HepG2 (cell line): Measurements from ENCODE around the gene RESP18. TPM values are rescaled to one million over a fixed set of nuclear protein-coding genes. Genes with fewer than 3 reads are reported as not detected.
A peak's percentile ranks its signal among the peaks of the same experiment; 100 is the strongest.

Experiments used
- ATAC-seq: fragments of 200-7000 bp; cut with Tn5 transposase; 3 replicates; pipeline ENCODE4 v1.9.1; 2020; ENCODE audit warnings: mild to moderate bottlenecking, moderate library complexity
- BruUV-seq: library from RNA; stranded (reverse); fragments of 400-500 nt; replicated peaks from 2 replicates; lab custom pipeline; 2021; lab: Mats Ljungman, UMichigan
- CTCF ChIA-PET: fragments of 300-600 bp; formaldehyde crosslinking; extraction: SDS; loops from one replicate; lab custom pipeline; 2021; ENCODE audit warnings: low total read pairs, inconsistent platforms, low intra/inter-chr PET ratio; lab: Yijun Ruan, JAX
- POLR2A ChIA-PET: fragments of 350-600 bp; sonication (Branson Sonifier 250); formaldehyde crosslinking; loops from one replicate; lab custom pipeline; 2020; ENCODE audit warnings: antibody characterized with exemption, inconsistent platforms; lab: Yijun Ruan, JAX
- DNase-seq: peaks from one replicate; pipeline ENCODE4 v3.0.0-alpha.2; 2015; ENCODE audit warnings: low spot score
- FAIRE-seq: peaks from 3 replicates; lab custom pipeline; 2011; peaks lifted over from hg19 to GRCh38; lab: Jason Lieb, UNC
- H2AFZ ChIP-seq: one replicate; pipeline ENCODE4 v1.6.1; 2011; ENCODE audit warnings: low read length, inconsistent platforms
- H3K27ac ChIP-seq: fragments of 300-600 bp; 3 replicates; pipeline ENCODE4 v1.8.0; 2011; ENCODE audit warnings: mixed run types, mild to moderate bottlenecking, mixed read lengths, low read length, inconsistent platforms; ENCODE audit not compliant: insufficient read depth; ENCODE audit errors: extremely low read length
- H3K27me3 ChIP-seq, 2 experiments: fragments of 200-600 bp in 1 of 2; 2 replicates in 1 of 2; 3 replicates in 1 of 2; pipeline versions ENCODE4 v1.6.0 to v1.8.0; 2011; ENCODE audit warnings: low read length in 2 of 2, mild to moderate bottlenecking in 2 of 2, moderate library complexity in 2 of 2, inconsistent platforms in 1 of 2; ENCODE audit not compliant: insufficient read depth in 2 of 2, control insufficient read depth in 1 of 2
- H3K36me3 ChIP-seq, 2 experiments: fragments of 200-600 bp in 1 of 2; replicated peaks in 1 of 2; 2 replicates in 1 of 2; 3 replicates in 1 of 2; pipeline versions ENCODE4 v1.5.1 to v1.8.0; 2011; ENCODE audit warnings: low read length in 2 of 2, inconsistent platforms in 1 of 2; ENCODE audit not compliant: insufficient read depth in 2 of 2, control insufficient read depth in 1 of 2
- H3K4me1 ChIP-seq: 2 replicates; pipeline ENCODE4 v1.5.1; 2012; ENCODE audit warnings: low read length, inconsistent platforms; ENCODE audit not compliant: insufficient read depth
- H3K4me2 ChIP-seq: 2 replicates; pipeline ENCODE4 v1.6.0; 2011; ENCODE audit warnings: low read depth, low read length, inconsistent platforms
- H3K4me3 ChIP-seq, 3 experiments: fragments of 200-600 bp in 1 of 3; sonication (generic), shearing (Covaris generic) in 1 of 3; replicated peaks in 1 of 3; 2 replicates each; pipeline ENCODE4 v1.5.1; 2011 to 2016; ENCODE audit warnings: low read length in 3 of 3, inconsistent platforms in 2 of 3, low read depth in 2 of 3, mild to moderate bottlenecking in 2 of 3, control low read depth in 1 of 3, mixed read lengths in 1 of 3; ENCODE audit not compliant: insufficient read depth in 1 of 3
- H3K79me2 ChIP-seq: one replicate; pipeline ENCODE4 v1.6.1; 2011; ENCODE audit warnings: low read length, inconsistent platforms; ENCODE audit not compliant: insufficient read depth
- H3K9ac ChIP-seq: 2 replicates; pipeline ENCODE4 v1.6.0; 2011; ENCODE audit warnings: mild to moderate bottlenecking, low read depth, low read length, inconsistent platforms; ENCODE audit not compliant: insufficient read depth
- H3K9me3 ChIP-seq: 2 replicates; pipeline ENCODE4 v1.5.1; 2012; ENCODE audit warnings: mild to moderate bottlenecking, low read length
- H4K20me1 ChIP-seq: 2 replicates; pipeline ENCODE4 v1.6.0; 2011; ENCODE audit warnings: inconsistent platforms, mild to moderate bottlenecking, low read length, moderate library complexity; ENCODE audit not compliant: insufficient read depth
- GTF3A ChIP-seq: sonication (generic); formaldehyde crosslinking; conservative IDR thresholded peaks from 2 replicates; pipeline ENCODE4 v1.4.0; 2020; ENCODE audit warnings: mild to moderate bottlenecking, missing genetic modification reagents
- KLF16 ChIP-seq, 2 experiments: sonication (generic) in 1 of 2; formaldehyde crosslinking in 1 of 2; IDR thresholded peaks; 2 replicates each; pipeline versions ENCODE4 v1.6.1 to v1.8.0; 2016 to 2023; ENCODE audit warnings: missing genetic modification reagents in 2 of 2, missing compliant biosample characterization in 1 of 2
- SIN3A ChIP-seq: IDR thresholded peaks from 2 replicates; pipeline ENCODE4 v1.6.1; 2011; ENCODE audit warnings: low read depth, mild to moderate bottlenecking, control low read depth, low read length, borderline replicate concordance
- ZBTB8A ChIP-seq: sonication (generic); formaldehyde crosslinking; IDR thresholded peaks from 2 replicates; pipeline ENCODE4 v1.4.0; 2020; ENCODE audit warnings: mild to moderate bottlenecking, low read depth, missing genetic modification reagents, borderline replicate concordance
- ZNF136 ChIP-seq: sonication (generic); formaldehyde crosslinking; IDR thresholded peaks from 2 replicates; pipeline ENCODE4 v1.8.1; 2022; ENCODE audit warnings: low read depth, mild to moderate bottlenecking, moderate library complexity, missing genetic modification reagents
- ZNF501 ChIP-seq: sonication (generic); formaldehyde crosslinking; IDR thresholded peaks from 2 replicates; pipeline ENCODE4 v1.5.1; 2020; ENCODE audit warnings: mild to moderate bottlenecking, moderate library complexity, missing genetic modification reagents
- ZNF547 ChIP-seq: sonication (generic); formaldehyde crosslinking; IDR thresholded peaks from 2 replicates; pipeline ENCODE4 v1.5.1; 2020; ENCODE audit warnings: mild to moderate bottlenecking, missing genetic modification reagents
- ZNF598 ChIP-seq: sonication (generic); formaldehyde crosslinking; IDR thresholded peaks from 2 replicates; pipeline ENCODE4 v1.5.1; 2020; ENCODE audit warnings: mild to moderate bottlenecking, missing genetic modification reagents, borderline replicate concordance
- ZNF691 ChIP-seq: sonication (generic); formaldehyde crosslinking; IDR thresholded peaks from 2 replicates; pipeline ENCODE4 v1.4.0; 2020; ENCODE audit warnings: missing genetic modification reagents, low read depth, mild to moderate bottlenecking, borderline replicate concordance
- WGBS: methylation state at CpG from one replicate; pipeline ENCODE4 v1.1.6; 2017; ENCODE audit warnings: low lambda C conversion rate; 5-methylcytosine and 5-hydroxymethylcytosine counted together
- in situ Hi-C: cut with HindIII; loops from 2 replicates; pipeline ENCODE4 v1.10.0; 2017; ENCODE audit warnings: low pct_unique_long_range_greater_than_20kb; ENCODE audit not compliant: extremely low pct_ligation_motif_present
- intact Hi-C: fragments of 100-400 bp; cut with micrococcal nuclease; formaldehyde crosslinking; loops from one replicate; pipeline ENCODE4 v1.10.0; 2022; ENCODE audit not compliant: unreplicated experiment
- polyA plus RNA-seq, 8 experiments: library from polyadenylated mRNA; depleted of rRNA in 3 of 8; stranded (reverse) in 7 of 8; unstranded in 1 of 8; fragments of >200 nt; fragmentation: Illumina TruSeq in 4 of 8; extraction: Trizol in 4 of 8; gene quantifications; 2 replicates each; pipeline versions ENCODE4 v1.2.1 to v1.2.3, GENCODE V29; 2011 to 2016; ENCODE audit warnings: low read depth in 4 of 8, missing spikeins in 1 of 8, mixed read lengths in 1 of 8; ENCODE audit not compliant: insufficient read depth in 1 of 8
- total RNA-seq, 5 experiments: library from RNA; depleted of rRNA; stranded (reverse); fragments of >200 nt; fragmentation: Illumina TruSeq; extraction: Trizol; gene quantifications; 2 replicates each; pipeline ENCODE4 v1.2.3, GENCODE V29; 2016; ENCODE audit warnings: low read depth in 1 of 5

The RESP18 gene
- total and polyA plus RNA-seq, 2 of the 13 experiments (the other 11 are each of a cell fraction or from before 2014, with no cell fraction given), result not detected

- CTCF ChIA-PET, result interaction anchor here (0.9 to 2.9 kb wide), 5 partner anchors 21 to 145 kb away, joined by 3 to 28 read pairs (median 11); partner anchors contain the start of genes ANKZF1, ATG9A, DNAJB2 and NHEJ1
- BruUV-seq, result no TSS peak
- no peak for DNase-seq
- Histone ChIP-seq H4K20me1 (no peaks in the 10 kb centered on the region; the same call in 1 of the 2 replicates), H3K9me3 (no peaks in the 10 kb centered on the region), H3K9ac (no peak overlapping the region), H3K4me2 (peak overlapping the region; percentile 99), H3K36me3 (no peaks in the 10 kb centered on the region), H3K4me1 (peaks cover 31% of the 10 kb centered on the region), H3K79me2 (no peaks in the 10 kb centered on the region), H2AFZ (peak overlapping the region; percentile 98), H3K27me3 (peaks cover 12 to 69% of the 10 kb centered on the region in 2 experiments), H3K4me3 (peak overlapping the region in 1 of 3 experiments; percentile 76; a peak in 1 of 6 replicates), H3K27ac (no peak overlapping the region)
- 62% methylated on average over 5 of the region's 6 CpGs for WGBS
- no peak for FAIRE-seq
- in situ Hi-C loops, result loop anchor here (5.0 kb wide), 1 partner anchor 127 kb away; the partner anchor contains the start of gene SLC23A3
- no peak for ATAC-seq
- intact Hi-C loops, result loop anchor here (2.0 to 10.0 kb wide), 3 partner anchors 123 to 242 kb away; partner anchors contain the start of gene CNPPD1
- TF ChIP-seq ZNF501 (CRISPR knock-in tag), result no peak
- TF ChIP-seq ZNF136 (CRISPR knock-in tag), result 0 out of 2 replicates have a peak, but pooled peaks have one; percentile 10
- 0 out of 2 replicates have a peak, but pooled peaks have one; percentile 15 for TF ChIP-seq ZNF547 (CRISPR knock-in tag)
- 0 out of 2 replicates have a peak, but pooled peaks have one; percentile 12 for TF ChIP-seq ZBTB8A (CRISPR knock-in tag)
- TF ChIP-seq ZNF691 (CRISPR knock-in tag), result 0 out of 2 replicates have a peak, but pooled peaks have one; percentile 15
- 0 out of 2 replicates have a peak, but pooled peaks have one; percentile 5 for TF ChIP-seq SIN3A
- 0 out of 4 replicates have a peak, but pooled peaks of 1 of the 2 experiments have one; percentile 73 for TF ChIP-seq KLF16 (CRISPR knock-in tag; IDR thresholded peaks at IDR 0.05)
- 0 out of 2 replicates have a peak, but pooled peaks have one; percentile 9 for TF ChIP-seq ZNF598 (CRISPR knock-in tag)
- no peak for TF ChIP-seq GTF3A (CRISPR knock-in tag)
- POLR2A ChIA-PET, result interaction anchor here (1.4 kb wide), 1 partner anchor 50 kb away, joined by 3 read pairs; no protein-coding TSS in a partner anchor
Observed at GRCh38 chr2:219299372-219299760, 33.2 kb downstream of the RESP18 start.
